ENCODE data around the gene ACOXL.
"Not testable (repeated sequence)": the region's sequence is repeated elsewhere in the genome, so short reads cannot be mapped to it uniquely, and the experiment has no call there.

Gene ACOXL

GRCh38 chr2:111045236-111045635, 312.9 kb downstream of the ACOXL start:
- DNase-seq: not testable (repeated sequence)

GRCh38 chr2:111045771-111046444, 313.5 kb downstream of the ACOXL start:
- no peak for DNase-seq

GRCh38 chr2:111046670-111047069, 314.3 kb downstream of the ACOXL start:
- no peak for DNase-seq

GRCh38 chr2:111048856-111049768, 316.7 kb downstream of the ACOXL start:
- no peak for DNase-seq

GRCh38 chr2:111049792-111050640, 317.6 kb downstream of the ACOXL start:
- no peak for DNase-seq

GRCh38 chr2:111050701-111051376, 318.5 kb downstream of the ACOXL start:
- DNase-seq: no peak

- no peak for DNase-seq
Measured at GRCh38 chr2:111052621-111053020, 320.2 kb downstream of the ACOXL start.

- DNase-seq: no peak
Measured at GRCh38 chr2:111053266-111053665, 320.9 kb downstream of the ACOXL start.

- no peak for DNase-seq
Measured at GRCh38 chr2:111053825-111054515, 321.6 kb downstream of the ACOXL start.

GRCh38 chr2:111054791-111055691, 322.7 kb downstream of the ACOXL start:
- no peak for DNase-seq

GRCh38 chr2:111055735-111056134, 323.4 kb downstream of the ACOXL start:
- DNase-seq: no peak

GRCh38 chr2:111057045-111057444, 324.7 kb downstream of the ACOXL start:
- DNase-seq: no peak

- no peak for DNase-seq
Measured at GRCh38 chr2:111057721-111058120, 325.3 kb downstream of the ACOXL start.

- DNase-seq: no peak
Measured at GRCh38 chr2:111058264-111058663, 325.9 kb downstream of the ACOXL start.

- DNase-seq: no peak
Measured at GRCh38 chr2:111061191-111061590, 328.8 kb downstream of the ACOXL start.

- no peak for DNase-seq
Measured at GRCh38 chr2:111062417-111062816, 330.0 kb downstream of the ACOXL start.

GRCh38 chr2:111066062-111066593, 333.8 kb downstream of the ACOXL start:
- no peak for DNase-seq

- DNase-seq: no peak
Measured at GRCh38 chr2:111068435-111069058, 336.2 kb downstream of the ACOXL start.

- no peak for DNase-seq
Measured at GRCh38 chr2:111069722-111070121, 337.3 kb downstream of the ACOXL start.

GRCh38 chr2:111071600-111072171, 339.3 kb downstream of the ACOXL start:
- no peak for DNase-seq
